GM19099 (cell line): ENCODE measurements around the gene KLHL35.
A peak's percentile ranks its signal among the peaks of the same experiment; 100 is the strongest.

Experiments
- POLR2A ChIP-seq: IDR thresholded peaks from 3 replicates; pipeline ENCODE4 v1.6.1; 2011; ENCODE audit warnings: low read depth; ENCODE audit not compliant: insufficient read length; ENCODE audit errors: extremely low read depth

Gene KLHL35

GRCh38 chr11:75426720-75427086 is 6.3 kb downstream of the KLHL35 start:
- TF ChIP-seq POLR2A = no peak

- no peak for TF ChIP-seq POLR2A
Observed at GRCh38 chr11:75425422-75425821, 7.6 kb downstream of the KLHL35 start.

DNA sequence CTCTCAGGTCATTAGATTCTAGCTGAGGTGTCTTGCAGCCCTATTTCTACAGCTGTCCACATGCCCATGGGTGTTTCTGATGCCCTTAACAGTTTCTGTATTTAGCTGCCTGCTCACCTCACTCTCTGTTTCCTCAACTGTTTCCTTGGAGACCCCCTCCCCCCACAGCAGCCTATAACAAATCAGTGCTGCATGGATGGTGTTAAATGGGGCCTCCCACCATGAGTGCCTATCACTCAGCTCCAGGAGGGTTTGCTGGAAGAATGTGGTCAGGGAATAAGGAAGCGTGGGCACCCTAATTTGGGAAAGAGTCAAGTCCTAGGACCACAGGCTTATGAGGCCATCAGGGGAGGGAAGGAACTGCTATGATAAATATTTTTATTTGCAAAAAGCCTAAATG is 8.6 kb downstream of the KLHL35 start:
- TF ChIP-seq POLR2A = no peak

DNA sequence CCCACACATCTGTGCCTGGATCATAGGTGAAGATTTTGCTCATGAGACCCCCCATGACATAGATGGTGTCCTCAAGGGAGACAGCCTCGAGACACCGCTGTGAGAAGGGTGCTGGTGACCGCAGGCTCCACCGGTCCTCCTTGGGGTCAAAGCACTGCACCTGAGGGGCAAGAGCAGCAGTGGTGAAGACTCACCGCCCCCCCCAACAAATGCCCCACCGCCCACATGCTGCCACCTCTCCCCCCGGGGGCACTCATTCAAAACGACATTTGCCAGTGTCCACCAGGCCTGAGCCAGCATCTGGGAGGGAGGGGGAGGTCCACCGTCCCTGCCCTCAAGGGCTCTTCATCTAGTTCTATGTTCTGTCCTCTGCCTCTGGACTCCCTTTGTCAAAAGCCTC is 9.3 kb downstream of the KLHL35 start:
- TF ChIP-seq POLR2A = no peak

DNA sequence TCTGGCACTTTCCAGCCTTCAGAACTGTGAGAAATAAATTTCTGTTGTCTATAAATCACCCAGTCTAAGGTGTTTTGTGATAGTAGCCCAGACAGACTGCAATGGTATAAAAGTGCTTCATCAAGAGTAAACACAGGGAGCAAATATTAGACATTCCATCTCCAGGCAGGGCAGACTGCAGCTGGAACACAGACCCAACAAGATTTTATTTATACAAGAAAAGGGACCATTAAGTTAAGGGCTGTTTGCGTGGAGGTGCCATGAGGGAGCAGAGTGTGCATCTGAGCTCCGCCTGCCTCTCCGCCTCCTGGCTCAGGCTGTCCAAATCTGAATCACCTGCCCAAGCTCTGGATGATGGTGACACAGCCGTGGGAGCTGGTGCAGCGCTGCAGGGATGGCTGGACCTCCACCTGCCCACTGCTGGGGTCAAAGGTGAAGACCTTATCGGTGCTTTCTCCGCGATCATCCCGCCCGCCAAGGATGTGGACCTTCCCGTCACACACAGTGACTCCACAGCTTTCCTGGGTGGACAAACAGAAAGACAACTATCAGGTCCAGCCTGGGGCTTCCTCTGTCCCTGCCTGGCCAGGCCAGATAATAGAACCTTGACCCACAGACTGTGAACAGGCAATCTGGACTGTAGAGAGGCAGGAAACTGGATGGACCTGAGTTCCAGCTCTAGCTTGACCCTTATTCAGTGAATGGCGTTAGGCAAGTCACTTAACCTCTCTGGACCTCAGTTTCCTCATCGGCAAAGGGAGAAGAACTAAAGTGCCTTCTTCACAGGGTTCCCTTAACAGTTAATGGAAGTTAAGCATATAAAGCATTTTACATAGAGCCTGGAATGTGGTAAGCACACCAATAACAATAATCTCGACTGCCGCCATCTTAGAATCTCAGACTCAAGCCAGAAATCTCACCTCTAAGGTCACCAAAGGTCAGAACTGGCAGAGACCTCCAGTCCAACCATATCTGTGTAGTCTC is 10.5 kb downstream of the KLHL35 start:
- no peak for TF ChIP-seq POLR2A

DNA sequence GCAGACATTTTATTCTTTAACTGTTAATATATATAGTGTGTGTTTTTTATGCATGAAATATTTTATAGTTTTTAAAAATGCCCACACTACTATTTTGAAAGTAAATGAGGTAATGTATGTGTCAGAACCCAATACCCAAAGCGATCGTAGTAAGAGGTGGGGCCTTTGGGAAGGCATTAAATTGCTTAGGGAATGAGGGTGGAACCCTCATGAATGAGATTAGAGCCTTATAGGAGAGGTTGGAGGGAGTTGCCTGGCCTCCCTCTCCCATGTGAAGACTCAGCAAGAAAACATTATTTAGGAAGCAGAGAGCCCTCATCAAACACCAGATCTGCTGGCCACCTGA is 11.1 kb downstream of the KLHL35 start:
- TF ChIP-seq POLR2A = no peak

- TF ChIP-seq POLR2A = no peak
Observed at GRCh38 chr11:75421035-75421602, 11.9 kb downstream of the KLHL35 start.

DNA sequence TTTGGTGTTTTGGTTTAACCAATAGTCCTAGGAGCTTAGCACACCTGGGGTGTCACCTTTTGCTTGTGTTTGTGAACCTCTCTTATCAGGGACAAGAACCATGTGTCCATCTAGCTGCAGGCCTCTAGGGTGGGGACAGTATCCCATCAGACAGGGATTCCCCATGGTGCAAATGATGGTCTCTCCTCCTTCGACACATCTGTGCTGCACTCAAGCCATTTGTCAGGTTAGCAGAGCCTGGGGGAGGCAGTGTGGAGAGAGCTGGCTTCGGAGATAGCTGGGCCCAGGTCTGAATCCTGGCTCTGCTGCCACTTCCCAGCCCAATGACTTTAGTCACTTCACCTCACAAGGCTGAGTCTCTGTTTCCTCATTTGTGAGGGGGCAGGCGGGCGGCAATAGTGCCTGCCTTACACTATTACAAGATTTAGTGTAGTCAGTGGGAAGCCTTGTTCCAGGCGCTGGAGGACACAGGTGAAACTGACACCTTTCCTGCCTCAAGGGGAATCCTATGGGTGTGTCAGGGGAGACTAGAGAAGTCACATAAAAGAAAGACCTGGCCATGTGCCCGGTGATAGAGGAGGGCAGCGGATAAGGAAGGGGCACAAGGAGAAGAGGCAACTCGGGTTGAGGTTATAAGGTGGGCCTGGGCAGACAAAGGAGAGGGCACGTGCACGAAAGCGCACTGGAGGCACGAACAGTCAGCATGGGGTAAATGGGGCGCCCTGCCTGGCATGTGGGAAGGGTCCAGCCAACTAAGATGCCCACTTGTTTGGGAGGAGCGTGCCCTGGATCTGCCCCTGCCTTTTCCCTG is 12.6 kb downstream of the KLHL35 start:
- no peak for TF ChIP-seq POLR2A

GRCh38 chr11:75413864-75414263 is 19.1 kb downstream of the KLHL35 start:
- TF ChIP-seq POLR2A = no peak

DNA sequence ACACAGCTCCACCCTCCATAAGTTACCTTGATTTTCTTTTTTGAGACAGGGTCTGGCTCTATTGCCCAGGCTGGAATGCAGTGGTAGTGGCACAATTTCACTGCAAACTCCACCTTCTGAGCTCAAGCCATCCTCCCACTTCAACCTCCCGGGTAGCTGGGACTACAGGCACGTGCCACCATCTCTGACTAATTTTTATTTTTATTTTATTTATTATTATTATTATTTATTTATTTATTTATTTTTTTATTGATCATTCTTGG is 24.1 kb downstream of the KLHL35 start:
- TF ChIP-seq POLR2A = no peak

DNA sequence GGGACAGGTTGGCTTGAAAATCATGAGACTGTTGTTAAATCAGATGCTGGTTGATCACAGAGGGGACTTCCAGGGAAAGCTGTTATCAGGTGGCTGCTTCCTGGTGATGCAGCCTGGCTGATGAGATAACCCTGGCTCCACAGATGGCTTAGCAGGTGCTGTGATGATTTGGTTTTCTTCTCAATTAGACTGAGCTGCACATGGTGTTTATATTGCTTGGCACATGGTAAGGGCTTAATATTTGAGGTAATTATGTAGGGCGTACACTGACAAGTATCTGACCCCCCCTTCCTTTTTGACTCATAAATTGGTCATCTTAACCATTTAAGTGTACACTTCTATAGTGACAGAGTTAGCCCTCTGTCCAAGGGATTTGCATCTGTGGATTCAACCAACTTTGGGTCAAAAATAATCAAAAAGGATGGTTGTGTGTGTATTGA is 26.6 kb downstream of the KLHL35 start:
- TF ChIP-seq POLR2A = peak; percentile 22

- TF ChIP-seq POLR2A = no peak
Observed at GRCh38 chr11:75403983-75404658, 28.9 kb downstream of the KLHL35 start.

GRCh38 chr11:75403037-75403436 is 30.0 kb downstream of the KLHL35 start:
- TF ChIP-seq POLR2A = no peak

DNA sequence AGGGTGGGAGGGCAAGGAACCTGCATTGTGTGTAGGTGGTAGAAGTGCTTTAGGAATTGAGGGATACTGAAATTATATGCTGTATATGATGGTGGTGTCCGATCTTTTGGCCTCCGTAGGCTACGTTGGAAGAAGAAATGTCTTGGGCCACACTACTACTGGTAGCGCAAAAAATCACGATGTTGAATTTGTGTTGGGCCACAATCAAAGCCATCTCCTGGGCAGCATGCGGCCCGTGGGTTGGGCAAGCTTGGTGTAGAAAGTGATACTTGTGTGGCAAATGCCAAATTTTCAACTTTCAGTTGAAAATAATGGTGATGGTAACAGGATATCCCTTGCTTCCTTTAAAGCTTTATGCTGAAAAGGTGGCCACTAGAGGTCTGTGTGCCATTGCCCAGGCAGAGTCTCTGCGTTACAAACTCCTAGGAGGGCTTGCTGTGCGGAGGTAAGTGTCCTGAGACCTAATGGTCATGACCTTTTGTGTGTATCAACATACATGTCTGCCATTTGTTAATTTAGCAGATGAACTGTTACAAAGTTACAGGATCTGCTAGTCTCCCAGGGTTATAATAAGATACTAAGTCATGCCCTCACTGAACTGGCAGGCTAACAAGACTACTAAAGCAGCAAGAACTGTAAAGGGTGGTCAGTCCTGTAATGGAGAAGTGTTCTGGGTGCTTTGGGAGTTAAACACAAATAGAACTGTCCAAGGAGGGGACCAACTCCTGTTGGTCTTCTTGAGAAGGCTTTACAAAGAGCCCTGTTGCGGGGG is 30.8 kb downstream of the KLHL35 start:
- no peak for TF ChIP-seq POLR2A
